Kidney (tissue), 14 donors: ENCODE results near the gene CREB1. TPM values are rescaled to one million over a fixed set of nuclear protein-coding genes. Genes with fewer than 3 reads are reported as not detected.

Experiments
- DNase-seq, 5 donors: peaks; one replicate each; pipeline ENCODE4 v3.0.0-alpha.2; 2013 to 2020
- FAIRE-seq: peaks from 2 replicates; lab custom pipeline; 2012; peaks lifted over from hg19 to GRCh38; lab: Jason Lieb, UNC
- H3K27ac ChIP-seq, 2 donors: one replicate each; pipeline ENCODE4 v1.7.0; 2013; ENCODE audit warnings: low read depth in 2 of 2, low read length in 2 of 2, inconsistent platforms in 1 of 2
- H3K27me3 ChIP-seq: one replicate; pipeline ENCODE4 v1.7.1; 2013; ENCODE audit warnings: low read length, inconsistent platforms; ENCODE audit not compliant: control insufficient read depth, insufficient read depth
- H3K36me3 ChIP-seq, 3 donors: one replicate each; pipeline versions ENCODE4 v1.7.0 to v1.7.1; 2013; ENCODE audit warnings: low read length in 3 of 3, control low read depth in 1 of 3, inconsistent platforms in 1 of 3; ENCODE audit not compliant: insufficient read depth in 3 of 3, control insufficient read depth in 2 of 3
- H3K4me1 ChIP-seq, 3 donors: one replicate each; pipeline versions ENCODE4 v1.7.0 to v1.7.1; 2013; ENCODE audit warnings: low read length in 3 of 3, inconsistent platforms in 1 of 3, low read depth in 1 of 3; ENCODE audit not compliant: control insufficient read depth in 2 of 3, insufficient read depth in 2 of 3
- H3K4me3 ChIP-seq, 3 donors: one replicate each; pipeline versions ENCODE4 v1.7.0 to v1.8.1; 2013; ENCODE audit warnings: low read length in 3 of 3, control low read depth in 1 of 3, inconsistent platforms in 1 of 3
- H3K9ac ChIP-seq, 3 donors: one replicate each; pipeline versions ENCODE4 v1.7.0 to v1.7.1; 2013; ENCODE audit warnings: low read length in 3 of 3, control low read depth in 1 of 3, inconsistent platforms in 1 of 3
- H3K9me3 ChIP-seq, 3 donors: one replicate each; pipeline versions ENCODE4 v1.7.0 to v1.7.1; 2013; ENCODE audit warnings: low read length in 3 of 3, control low read depth in 1 of 3, inconsistent platforms in 1 of 3; ENCODE audit not compliant: control insufficient read depth in 2 of 3, insufficient read depth in 1 of 3
- CTCF ChIP-seq: IDR thresholded peaks from 3 replicates; pipeline ENCODE4 v1.5.1; 2012; ENCODE audit warnings: mild to moderate bottlenecking, moderate library complexity, borderline replicate concordance; ENCODE audit not compliant: insufficient read depth; ENCODE audit errors: extremely low read depth
- intact Hi-C: fragments of 100-400 bp; cut with DNase I; formaldehyde crosslinking; loops from one replicate; pipeline ENCODE4 v1.11.1; 2022
- polyA plus RNA-seq: library from polyadenylated mRNA; stranded (reverse); fragments of 350-450 nt; fragmentation: Illumina TruSeq; extraction: RNeasy Lipid Tissue Mini Kit (QIAGEN cat#74804); gene quantifications from one replicate; pipeline ENCODE4 v1.2.3, GENCODE V29; 2014; ENCODE audit warnings: low read depth, low replicate concordance; ENCODE audit not compliant: insufficient read depth
- total RNA-seq: library from RNA; stranded (reverse); fragmentation: NEBNext Ultra II Directional; extraction: Animal tissue kit (Norgen Biotek cat#: 25700); gene quantifications from one replicate; pipeline ENCODE4 v1.2.1, GENCODE V29; 2021
- donor health status: control.
- donor health status: control.
- donor health status: control.
- donor health status: control.
- donor health status: control.
- donor health status: DM: yes; HTN: yes; CAD: no.
- donor health status: Normal renal cell carcinoma (clear cell type).

The CREB1 gene
- total and polyA plus RNA-seq, 2 donors from 2014 or later, result 8.9 to 63.8 TPM

- FAIRE-seq (no peak), DNase-seq (no peak)
- H3K4me1 ChIP-seq, result no peaks in the 10 kb centered on the region
- H3K27me3 ChIP-seq, result no peaks in the 10 kb centered on the region
- intact Hi-C loops, result no loop called here
- TF ChIP-seq CTCF, result no peak
- no peaks in the 10 kb centered on the region for H3K9me3 ChIP-seq
- no peak overlapping the region for H3K9ac ChIP-seq
- H3K27ac ChIP-seq, result no peak overlapping the region
- peaks cover 0 to 4% (median 2%) of the 10 kb centered on the region in 3 donors for H3K36me3 ChIP-seq
- H3K4me3 ChIP-seq, result no peak overlapping the region
Measured at GRCh38 chr2:207601774-207602173, 72.0 kb downstream of the CREB1 start.

- no peak overlapping the region for H3K9ac ChIP-seq
- intact Hi-C loops, result no loop called here
- FAIRE-seq (no peak), DNase-seq (no peak)
- H3K27ac ChIP-seq, result no peak overlapping the region
- H3K4me3 ChIP-seq, result no peak overlapping the region
- H3K27me3 ChIP-seq, result no peaks in the 10 kb centered on the region
- H3K4me1 ChIP-seq, result no peaks in the 10 kb centered on the region
- no peak for TF ChIP-seq CTCF
- H3K9me3 ChIP-seq, result no peaks in the 10 kb centered on the region
- H3K36me3 ChIP-seq, result no peaks in the 10 kb centered on the region
Measured at GRCh38 chr2:207603486-207603885, 73.7 kb downstream of the CREB1 start.

- H3K4me3 ChIP-seq, result no peak overlapping the region
- DNase-seq (no peak), FAIRE-seq (no peak)
- H3K27me3 ChIP-seq, result no peaks in the 10 kb centered on the region
- no peak overlapping the region for H3K9ac ChIP-seq
- H3K9me3 ChIP-seq, result no peaks in the 10 kb centered on the region
- H3K27ac ChIP-seq, result no peak overlapping the region
- intact Hi-C loops, result no loop called here
- H3K36me3 ChIP-seq, result no peaks in the 10 kb centered on the region
- no peaks in the 10 kb centered on the region for H3K4me1 ChIP-seq
- TF ChIP-seq CTCF, result no peak
Measured at GRCh38 chr2:207606399-207606798, 76.6 kb downstream of the CREB1 start.

- TF ChIP-seq CTCF, result no peak
- H3K4me1 ChIP-seq, result no peaks in the 10 kb centered on the region
- no peaks in the 10 kb centered on the region for H3K27me3 ChIP-seq
- no peak overlapping the region for H3K27ac ChIP-seq
- no peaks in the 10 kb centered on the region for H3K9me3 ChIP-seq
- intact Hi-C loops, result no loop called here
- H3K36me3 ChIP-seq, result no peaks in the 10 kb centered on the region
- H3K9ac ChIP-seq, result no peak overlapping the region
- no peak overlapping the region for H3K4me3 ChIP-seq
- FAIRE-seq, result no peak
- DNase-seq, result no peak
Measured at GRCh38 chr2:207606829-207607228, 77.1 kb downstream of the CREB1 start.
